DMS53 treated with DMSO at 0.1 percent for 48 hours (cell line): ENCODE measurements around the gene ATXN7L1.

Source experiments
- DNase-seq: peaks from one replicate; lab custom pipeline; 2025; ENCODE audit not compliant: unreplicated experiment; lab: John Stamatoyannopoulos, UW

ATXN7L1 gene

DNA sequence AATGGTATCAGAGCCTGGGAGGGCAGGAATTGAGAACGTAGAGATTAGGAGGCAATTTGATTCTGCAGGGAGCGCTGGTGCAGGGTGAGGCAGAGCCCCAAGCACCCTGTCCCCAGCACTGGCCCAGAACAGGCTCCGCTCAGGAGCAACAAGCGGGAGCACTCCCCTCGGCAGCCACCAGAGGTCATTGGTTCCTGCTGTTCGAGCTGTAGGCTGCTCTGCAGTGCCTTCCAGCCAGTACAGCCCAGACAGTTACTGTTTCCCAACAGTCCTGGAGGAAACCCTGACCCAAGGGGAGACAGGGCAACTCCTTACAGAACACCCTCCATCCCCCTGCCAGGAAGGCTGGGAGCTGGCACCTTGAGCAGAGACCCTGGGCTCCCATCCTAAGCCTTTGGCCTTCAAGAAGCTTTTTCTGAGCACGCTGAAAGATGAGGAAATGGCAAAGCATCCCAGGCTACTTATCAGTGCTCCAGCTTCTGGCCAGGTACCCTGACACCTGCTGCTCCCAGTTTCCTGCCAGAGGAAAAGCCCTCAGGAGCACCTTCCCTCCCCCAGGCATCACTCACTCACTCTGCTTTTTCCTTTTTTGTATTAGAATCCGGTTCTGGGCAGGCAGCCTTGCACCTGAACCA lies 223.9 kb downstream of the ATXN7L1 start:
- peak; percentile 86 for DNase-seq

DNA sequence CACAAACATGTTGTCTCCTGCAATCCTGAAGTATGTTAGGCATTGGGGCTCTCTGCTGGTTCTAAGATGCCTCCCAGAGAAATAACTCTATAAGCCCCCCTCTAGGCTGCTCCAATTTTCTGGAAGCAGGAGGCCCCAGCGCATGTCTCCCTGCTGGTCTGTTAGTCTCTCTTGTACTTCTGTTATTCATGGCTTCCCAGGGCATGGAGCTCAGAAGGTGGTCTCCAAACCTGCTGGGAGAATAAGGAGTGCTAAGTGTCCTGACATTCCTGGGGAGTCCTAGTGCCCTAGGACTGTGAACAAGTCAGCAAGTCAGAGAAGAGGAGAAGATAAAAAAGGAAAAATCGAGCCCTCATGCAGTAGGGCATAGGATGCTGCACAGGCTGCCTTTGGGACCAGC lies 224.6 kb downstream of the ATXN7L1 start:
- no peak for DNase-seq

DNA sequence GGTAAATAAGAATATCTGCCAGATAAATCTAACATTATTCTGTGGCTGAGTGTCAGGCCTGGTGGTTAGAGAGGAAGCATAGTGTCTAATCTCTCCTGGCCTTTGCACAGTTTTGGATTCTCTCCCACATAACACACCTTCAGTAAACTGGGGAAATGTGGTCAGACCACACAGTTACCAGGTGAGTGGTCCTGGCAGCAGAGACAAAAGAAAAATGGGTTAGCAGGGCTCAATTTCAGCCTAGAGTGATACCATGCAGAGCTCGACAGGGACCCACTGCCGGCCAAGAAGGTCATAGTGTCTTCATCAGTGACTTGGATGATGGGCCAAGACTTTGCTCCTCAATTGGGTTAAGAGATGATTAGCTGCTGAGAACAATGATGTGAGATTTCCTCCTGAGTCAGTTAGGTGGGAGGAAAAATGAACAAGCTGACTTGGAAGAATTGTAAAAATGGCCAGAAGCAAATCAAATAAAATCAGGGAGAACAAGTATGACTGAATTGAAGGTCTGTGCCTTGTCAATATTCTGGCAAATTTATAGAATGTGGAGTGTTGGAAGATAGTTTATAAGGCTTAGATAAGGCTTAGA lies 225.9 kb downstream of the ATXN7L1 start:
- DNase-seq: no peak

DNA sequence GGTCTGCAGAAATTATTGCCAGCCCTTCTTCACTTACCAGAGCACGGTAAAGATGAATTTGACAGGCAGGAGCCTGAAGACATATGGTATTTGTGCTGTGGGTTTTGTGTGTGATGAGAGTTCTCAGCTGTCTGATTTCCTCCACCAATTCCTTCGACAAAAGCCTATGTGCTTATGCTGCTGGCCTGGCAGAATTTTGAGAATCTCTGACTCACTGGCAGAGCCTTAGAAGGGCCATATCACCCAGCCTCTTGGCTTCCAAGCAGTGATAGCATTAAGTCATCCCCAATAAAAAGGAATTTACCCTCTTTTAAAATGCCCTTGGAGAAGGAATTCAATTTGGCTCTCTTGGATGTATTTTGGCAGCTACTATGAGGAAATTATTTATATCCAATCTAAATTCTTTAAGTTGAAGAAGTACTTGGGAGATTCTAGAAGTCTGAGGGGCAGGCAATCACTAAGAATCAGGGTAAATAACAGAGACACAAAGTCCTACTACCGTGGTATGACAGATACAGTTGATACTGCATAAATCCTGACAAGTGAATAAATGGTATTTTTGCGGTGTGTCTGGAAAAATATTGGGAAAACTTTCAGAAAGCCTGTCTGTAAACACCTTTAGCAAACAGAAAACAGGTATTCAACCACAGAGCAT lies 226.5 kb downstream of the ATXN7L1 start:
- no peak for DNase-seq

DNA sequence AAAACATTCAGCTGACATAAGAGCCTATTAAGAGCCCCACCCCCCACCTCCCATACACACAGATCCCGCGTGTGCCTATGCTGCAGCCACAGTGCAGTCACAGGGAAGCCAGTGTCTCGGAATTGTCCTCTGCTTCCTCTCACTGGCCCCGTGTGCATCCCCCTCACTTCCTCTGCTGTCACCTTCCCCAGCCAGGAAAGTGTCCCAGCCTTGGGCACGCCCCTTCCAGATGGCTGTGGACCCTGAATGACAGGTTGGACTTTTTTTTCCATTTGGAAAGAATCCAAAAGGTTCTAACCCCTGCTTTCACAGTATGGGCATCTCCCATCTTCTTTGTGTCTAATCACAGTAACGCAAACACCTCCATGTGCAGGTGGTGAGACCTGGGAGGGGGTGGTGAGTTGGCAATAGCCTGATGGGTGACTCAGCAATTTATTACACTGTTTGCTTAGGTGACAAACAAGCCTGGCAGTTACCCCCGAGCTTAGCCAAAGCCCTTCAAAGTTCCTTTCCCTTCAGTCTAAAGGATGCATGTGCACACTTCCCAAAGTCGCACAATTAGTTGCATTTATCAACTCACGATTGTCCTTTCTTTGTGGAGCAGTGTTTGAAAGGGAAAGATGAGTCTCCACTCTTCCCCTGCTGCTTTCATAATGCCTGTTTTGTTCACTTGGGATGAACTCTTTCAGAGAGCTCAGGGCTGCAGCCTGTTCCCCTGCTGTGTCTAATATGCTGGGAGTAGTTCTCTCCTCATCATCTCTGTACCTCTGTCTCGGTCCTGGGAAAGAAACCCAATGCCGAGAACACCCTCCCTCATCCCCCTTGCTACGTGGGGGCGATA lies 227.6 kb downstream of the ATXN7L1 start:
- DNase-seq: peak; percentile 85

DNA sequence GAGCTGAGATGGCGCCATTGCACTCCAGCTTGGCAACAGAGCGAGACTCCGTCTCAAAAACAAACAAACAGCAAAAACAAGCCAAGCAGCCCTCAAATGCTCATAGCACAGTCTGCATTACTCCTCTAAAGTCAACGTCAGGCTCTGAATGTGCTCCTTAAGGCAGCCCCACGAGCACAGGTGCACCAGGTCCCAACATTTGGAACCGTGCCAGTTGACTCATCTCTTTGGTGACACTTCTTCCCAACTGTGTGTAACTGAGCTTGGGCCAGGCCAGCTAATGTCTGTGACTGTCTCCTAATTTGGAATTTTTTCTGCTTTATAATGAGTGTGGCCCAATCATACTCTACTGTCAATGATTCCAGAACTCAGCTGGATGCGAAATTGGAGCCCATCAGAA lies 228.8 kb downstream of the ATXN7L1 start:
- peak; percentile 84 for DNase-seq

DNA sequence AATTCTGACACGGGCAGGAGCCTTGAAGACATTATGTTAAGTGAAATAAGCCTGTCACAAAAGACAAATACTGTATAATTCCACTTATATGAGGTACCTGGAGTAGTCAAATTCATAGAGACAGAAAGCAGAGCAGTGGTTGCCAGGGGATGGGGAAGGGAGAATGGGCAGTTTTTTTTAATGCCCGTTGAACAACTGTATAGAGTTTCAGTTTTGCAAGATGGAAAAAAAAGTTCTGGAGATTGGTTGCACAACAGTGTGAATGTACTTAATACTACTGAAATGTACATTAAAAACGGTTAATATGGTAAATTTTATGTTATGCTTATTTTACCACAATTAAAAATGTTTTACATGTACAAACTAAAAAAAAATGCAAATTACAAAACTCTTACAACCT lies 231.5 kb downstream of the ATXN7L1 start:
- no peak for DNase-seq

DNA sequence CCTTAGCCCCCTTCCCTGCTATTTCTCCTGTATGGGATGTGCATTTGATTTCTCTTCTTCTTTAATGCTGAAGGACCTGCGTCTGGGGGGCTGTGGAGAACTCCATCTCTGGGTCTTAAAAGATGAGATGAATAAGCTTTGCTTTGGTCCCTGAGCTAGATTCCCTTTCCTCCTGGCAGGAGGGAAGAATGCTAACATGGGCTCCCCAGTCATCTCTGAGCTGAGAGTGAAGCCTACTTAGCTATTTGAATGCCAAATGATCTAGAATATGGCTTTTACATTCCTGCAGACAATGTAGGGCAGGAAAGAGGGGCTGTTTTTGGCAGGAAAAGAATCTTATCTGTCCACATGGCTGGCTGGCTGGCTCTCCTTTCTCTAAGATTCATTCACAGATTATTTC lies 232.5 kb downstream of the ATXN7L1 start:
- DNase-seq: no peak

DNA sequence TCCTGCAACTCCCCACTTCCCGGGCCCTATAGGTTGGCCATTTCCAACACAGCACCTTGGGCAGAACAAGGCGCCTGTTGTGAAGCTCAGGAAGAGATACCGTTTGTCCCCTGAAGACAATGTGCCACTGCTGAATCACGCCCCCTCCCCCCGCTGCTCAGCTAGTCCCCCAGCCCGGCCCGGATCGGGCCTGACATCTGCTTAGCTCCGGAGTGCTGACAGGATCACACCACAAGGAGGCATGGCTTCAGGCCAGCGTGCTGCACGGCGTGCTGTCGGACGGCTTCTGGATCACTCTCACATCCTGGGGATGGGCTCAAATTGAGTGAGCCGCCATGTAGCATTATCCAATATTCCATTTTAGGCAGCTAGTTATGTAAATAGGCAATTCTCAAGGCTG lies 233.0 kb downstream of the ATXN7L1 start:
- no peak for DNase-seq

DNA sequence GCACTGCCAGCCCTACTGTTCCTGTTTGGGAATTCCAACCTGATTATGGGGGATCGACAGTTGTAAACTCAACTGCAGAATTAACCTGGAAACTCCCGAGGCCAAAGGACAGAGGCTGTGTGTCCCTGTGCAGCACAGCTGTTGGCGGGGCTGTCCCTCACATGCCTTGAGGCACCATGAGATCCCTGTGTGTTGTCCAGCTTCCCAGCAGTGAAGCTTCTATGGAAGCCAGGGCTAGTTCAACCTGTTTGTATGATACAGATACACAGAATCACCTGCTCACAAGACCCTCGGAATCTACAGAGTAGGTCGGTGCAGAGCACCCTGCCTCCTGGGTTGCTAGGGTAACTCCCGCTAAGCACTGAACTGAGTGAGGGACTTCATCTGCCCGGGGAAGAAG lies 234.1 kb downstream of the ATXN7L1 start:
- no peak for DNase-seq

DNA sequence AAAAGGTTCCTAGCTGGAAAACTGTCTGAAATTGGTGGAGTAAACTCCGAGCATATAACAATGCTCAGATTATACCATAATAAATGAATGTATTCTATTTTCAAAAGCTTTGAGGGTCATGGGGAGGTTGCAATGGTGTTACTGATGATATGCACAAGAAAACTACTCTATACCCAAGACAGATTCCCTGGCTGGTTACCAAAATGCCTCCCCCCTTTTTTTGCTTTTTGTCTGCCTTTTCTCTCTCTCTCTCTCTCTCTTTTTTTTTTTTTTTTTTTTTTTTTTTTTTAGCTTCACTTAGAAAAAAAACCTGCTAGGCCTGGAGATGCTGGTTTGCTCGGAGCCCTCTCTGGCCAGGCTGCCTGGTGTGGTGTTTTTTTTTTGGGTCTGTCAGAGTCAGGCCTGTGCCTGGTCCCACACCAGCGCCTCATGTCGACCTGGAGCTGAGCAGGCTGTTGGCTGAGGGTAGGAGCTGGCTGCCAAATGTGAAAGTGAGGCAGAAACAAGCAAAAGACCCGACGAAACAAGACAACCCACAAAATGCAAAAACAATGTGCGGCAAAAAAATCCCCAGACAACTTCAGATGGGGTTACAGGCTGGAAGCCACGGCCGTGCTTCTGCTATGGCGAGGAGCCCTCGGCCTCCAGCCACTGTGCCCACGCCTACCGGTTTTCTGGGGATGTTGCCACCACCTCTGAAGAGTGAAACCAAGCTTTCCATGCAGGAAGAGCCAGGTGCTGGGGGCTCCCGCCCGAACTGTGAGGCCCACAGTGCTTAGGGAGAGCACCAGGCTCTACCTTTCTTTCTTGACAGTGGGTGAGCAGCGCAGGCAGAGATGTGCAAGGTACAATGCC lies 235.2 kb downstream of the ATXN7L1 start:
- no peak for DNase-seq

DNA sequence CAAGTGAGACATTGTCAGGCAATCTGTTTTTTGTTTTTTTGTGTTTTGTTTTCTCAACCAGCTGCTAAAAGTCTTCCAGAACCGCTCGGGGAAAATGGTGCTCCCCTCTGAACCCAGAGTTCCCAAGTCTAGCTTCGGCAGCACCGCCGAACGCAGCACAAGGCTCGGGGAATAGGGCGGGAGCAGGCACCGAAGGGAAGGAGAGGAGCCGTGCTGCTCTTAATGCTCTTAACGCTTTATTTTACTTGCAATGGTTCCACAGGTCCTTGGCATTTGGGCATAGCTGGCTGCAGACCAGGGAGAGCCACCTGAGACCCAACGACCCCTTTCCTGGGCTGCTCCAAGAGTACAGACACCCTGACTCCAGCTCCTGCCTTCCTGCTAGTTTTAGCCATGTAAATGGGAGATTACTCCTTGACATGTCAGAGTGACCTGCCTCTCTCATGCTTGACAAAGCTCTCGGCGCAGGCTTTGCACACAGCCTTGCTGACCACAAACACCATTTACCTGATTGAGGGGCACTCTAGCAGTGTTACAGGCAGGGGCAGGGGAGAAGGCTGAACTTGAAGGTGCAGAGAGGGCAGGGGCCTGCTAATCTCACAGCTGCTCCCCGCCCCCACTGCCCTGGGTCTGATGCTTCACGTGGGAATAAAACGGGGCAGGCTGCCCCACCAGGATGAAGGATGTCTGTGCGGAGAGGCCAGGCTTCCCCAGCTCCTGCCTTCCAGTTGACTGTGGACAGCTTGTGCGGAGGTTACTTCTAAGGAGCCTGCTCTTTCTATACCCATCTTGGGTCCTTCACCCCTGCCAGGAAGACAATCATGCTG lies 236.5 kb downstream of the ATXN7L1 start:
- peak; percentile 58 for DNase-seq

DNA sequence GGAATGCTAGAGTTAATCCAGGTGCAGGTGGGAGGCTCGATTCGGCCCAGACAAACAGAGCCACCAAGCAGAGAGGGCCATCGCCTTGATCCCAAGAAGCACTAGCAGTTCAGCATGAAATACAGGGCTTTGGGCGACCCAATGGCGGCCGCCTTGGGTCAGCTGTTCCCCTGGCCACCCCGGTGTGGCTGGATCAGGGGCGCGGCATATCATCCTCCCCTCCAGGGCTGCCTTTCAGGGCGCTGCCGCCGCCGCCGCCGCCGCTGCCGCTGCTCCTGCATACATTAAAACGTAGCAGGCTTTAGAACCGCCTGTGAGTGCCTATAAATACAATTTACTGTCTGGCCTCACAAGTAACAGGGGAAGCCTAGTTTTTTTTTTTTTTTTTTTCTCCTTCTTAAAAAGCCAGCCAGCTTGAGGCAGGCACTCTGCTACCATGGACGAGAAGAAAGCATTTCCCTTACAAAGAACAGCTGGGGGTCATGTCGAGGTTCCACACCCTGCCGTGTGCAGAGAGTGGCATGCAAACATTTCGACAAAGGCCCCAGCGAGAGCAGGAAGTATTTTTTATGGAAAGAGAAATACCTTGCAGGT lies 237.4 kb downstream of the ATXN7L1 start:
- peak; percentile 86 for DNase-seq

DNA sequence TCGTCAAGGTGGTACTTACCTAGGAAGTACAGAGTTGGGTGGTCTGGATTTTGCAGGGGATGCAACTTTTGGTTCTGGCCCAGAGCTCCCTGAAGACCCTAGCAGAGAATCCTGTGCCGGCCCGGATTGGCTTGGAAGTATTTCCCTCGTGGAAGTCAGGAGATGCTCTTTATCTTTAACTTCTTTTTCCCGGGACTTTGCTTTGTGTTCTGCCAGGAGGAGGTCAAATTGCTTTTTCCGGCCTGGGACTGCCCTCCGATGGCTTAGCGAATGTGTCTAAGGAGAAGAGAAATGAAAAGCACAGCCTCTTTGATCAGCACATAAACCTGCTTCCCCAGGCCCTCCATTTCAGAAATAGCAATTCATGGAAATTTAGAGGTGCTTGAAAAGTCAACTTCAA lies 238.1 kb downstream of the ATXN7L1 start:
- no peak for DNase-seq

DNA sequence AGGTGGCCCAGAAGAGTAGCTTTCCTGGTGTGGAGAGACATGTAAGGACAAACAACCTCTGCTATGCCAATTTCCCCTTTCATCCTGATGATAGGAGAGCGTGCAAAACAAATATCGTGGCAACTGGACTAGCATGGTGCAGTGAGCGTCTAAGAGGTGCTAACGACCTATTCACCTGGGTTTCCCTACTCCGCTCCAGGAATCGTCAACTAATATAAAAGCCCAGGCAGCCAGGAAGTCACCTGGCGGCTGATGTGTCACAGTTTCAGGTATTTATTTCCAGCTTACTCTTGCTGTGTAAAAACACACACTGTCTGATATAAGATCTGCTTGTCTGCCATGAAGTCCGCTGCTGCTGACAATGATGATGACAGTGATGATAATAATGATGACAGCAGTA lies 238.6 kb downstream of the ATXN7L1 start:
- DNase-seq: peak; percentile 99

DNA sequence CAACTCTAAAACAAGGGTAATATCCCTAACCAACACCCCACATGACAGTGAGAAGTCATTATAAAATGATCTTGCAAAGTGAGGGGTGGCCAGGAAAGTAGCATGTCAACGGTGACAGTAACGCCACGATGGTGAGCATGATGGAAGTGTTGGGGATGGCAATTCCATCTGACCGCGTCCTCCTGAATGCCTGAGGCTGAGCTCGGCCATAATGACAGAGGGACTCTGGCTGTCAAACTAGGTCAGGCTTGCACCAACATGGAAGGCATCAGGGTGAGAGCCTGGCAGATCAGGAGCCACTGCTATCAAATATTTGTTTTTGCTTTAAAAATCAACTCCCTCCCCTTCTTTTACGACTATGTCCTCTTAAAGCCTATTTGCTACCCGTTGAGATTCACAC lies 239.4 kb downstream of the ATXN7L1 start:
- DNase-seq: peak; percentile 21

DNA sequence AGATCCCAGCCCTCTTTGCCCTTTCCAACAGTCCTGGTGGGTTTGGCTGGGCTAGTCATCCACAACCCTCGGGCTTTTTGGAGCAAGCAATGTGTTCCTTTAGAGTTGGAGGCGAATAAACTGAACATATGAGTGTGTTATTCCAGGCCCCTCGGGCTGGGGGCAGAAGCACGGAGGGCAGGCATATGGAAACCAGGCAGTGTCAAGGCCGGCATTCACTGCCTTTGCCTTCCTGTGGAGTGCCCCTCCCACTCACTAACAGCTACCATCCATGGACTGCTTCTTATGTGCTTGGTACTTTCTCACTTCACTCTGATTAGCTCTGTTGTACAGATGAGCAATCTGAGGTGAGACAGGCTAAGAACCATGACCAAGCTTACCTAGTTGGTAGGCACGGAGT lies 241.2 kb downstream of the ATXN7L1 start:
- DNase-seq: no peak

DNA sequence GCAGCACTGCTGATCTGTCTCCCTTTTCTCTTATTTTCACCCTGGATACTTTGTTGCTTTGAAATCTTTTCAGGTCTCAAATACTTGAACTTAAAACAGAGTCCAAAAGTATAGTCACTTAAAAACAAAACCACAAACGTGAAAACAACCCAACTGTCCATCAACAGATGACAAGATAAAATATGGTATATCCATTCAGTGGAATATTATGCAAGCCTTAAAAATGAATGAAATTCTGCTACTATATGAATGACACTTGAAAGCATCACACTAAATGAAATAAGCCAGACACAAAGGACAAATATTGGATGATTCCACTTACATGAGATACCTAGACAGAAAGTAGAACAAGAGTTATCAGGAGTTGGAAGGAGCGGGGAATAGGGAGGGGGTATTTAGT lies 250.4 kb downstream of the ATXN7L1 start:
- no peak for DNase-seq

DNA sequence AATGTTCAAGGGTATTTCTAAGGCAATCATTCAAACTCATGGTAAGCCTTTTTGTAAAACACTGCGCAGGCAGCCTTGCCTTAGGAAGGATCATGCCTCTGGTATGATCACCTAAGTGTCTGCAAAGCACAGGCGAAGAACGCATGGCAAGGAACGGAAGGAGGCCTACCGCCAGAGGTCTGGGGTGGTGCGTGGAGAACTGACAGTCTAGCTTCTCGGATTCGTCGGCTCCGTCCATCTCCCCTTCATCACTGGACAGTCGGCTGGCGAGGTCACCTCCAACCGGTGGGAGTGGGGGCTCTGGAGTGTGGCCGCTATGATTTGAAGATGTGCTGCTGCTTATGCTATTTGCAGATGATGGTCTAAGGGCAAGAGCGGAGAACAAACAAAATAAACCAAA lies 252.5 kb downstream of the ATXN7L1 start:
- no peak for DNase-seq

DNA sequence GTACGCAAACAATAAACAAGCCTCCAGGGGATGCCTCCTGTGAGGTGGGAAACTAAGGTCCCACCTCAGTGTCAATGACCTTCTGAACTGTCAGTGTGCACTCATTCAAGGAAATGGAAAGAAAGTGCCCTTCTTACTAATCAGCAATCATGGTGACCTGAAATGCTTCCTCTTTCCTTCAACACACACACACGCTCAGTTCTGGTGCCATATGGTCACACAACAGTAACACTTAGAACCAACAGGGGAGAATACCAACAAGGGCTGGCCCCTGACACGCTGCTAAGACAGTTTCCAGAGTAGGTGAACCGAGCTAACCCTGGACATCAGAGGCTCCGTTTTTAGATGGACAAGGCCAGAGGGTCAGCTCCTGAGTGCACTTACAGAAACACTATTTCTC lies 253.0 kb downstream of the ATXN7L1 start:
- no peak for DNase-seq
